Suppressor macrophage treated with lipopolysaccharide for 1 hour (primary cell): ENCODE measurements around the gene SYNGR3.
A peak's percentile ranks its signal among the peaks of the same experiment; 100 is the strongest.
"Not testable (repeated sequence)": the region's sequence is repeated elsewhere in the genome, so short reads cannot be mapped to it uniquely, and the experiment has no call there.

ENCODE experiments used
- DNase-seq, 3 donors: peaks; one replicate each; pipeline ENCODE4 v3.0.0-alpha.2; 2020 to 2022

Gene SYNGR3, protein sequence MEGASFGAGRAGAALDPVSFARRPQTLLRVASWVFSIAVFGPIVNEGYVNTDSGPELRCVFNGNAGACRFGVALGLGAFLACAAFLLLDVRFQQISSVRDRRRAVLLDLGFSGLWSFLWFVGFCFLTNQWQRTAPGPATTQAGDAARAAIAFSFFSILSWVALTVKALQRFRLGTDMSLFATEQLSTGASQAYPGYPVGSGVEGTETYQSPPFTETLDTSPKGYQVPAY

DNA sequence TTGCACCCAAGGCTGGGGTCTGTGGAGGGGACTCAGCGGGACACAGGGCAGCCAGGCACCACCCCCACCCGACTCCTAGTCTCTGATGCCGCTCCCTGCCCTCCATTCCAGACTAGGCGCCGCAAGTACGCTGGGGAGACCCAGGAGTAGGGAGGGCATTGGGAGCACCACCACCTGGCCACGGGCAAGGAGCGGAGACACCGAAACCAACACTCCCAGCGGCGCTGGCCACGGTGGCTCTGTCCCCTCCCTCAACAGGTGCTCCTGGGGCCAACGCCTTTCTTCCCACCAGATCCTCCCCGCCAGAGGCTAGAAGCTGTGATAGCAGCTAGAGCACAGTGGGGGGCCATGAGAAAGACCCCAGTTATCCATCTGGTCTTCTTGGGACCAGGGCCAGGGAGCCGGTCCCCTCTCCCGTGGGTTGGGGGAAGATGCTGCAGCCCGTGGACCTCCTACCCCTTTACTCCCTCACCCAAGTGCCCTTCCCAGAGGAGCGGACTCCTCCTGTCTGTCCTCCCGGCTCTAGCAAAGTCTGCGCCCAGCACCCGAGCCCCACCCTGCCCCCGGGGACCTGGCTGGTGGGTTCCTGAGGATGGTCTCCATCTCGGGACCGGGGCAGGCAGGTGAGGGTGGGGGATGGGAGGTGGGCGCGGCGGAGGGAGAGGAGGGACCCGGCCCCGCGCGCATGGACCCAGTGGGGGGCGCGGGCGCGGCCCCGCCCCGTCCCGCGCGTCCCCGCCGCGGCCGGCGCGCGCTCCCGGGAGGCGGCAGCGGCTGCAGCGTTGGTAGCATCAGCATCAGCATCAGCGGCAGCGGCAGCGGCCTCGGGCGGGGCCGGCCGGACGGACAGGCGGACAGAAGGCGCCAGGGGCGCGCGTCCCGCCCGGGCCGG, at the start of gene SYNGR3:
SYNGR3 (plus strand) TSS at position 762 of the 892 bp plus-strand sequence. CDS start 133 bp downstream, outside the sequence.
- DNase-seq: peak in 2 of 3 donors; percentile 28 to 54

DNA sequence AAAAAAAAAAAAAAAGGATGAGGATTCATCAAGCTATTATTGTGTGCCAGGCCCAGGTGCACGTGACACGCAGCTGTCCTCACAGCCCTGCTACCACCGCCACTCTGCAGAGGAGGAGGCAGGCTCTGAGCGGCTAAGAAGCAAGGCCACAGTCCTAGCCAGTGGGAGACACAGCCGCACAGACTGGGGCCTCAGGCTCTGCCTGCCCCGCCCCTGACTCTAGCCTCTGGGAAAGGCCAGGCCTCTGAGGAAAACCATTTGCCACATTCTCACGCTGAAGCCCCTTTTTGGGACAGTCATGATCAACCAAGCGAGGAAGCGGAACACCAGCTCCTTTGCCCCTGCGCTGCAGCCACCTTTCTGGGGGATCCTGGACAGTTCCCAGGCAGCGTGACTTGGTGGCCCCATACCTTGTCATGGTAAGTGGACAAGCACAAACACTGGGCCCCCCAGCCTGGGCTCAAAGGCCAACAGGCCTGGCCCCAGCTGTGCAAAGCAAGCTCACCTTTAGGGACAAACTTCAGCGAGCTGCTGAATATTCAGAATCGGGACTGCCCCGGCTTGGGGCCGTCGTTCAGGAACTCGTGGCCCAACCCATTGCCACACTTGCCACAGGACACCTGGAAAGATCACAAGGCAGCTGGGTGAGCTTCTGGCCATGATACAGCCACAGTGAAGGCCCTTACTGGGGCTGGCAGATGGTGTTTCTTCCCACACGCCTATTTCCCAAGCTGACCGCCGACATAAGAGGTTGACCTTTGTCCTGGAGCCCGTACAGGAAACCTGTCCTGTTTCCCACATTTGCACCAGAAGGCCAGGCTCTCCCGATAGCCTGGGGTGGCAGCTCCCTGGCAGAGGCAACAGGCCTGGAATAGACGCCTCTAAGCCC, 49.3 kb upstream of the SYNGR3 start:
- no peak for DNase-seq

DNA sequence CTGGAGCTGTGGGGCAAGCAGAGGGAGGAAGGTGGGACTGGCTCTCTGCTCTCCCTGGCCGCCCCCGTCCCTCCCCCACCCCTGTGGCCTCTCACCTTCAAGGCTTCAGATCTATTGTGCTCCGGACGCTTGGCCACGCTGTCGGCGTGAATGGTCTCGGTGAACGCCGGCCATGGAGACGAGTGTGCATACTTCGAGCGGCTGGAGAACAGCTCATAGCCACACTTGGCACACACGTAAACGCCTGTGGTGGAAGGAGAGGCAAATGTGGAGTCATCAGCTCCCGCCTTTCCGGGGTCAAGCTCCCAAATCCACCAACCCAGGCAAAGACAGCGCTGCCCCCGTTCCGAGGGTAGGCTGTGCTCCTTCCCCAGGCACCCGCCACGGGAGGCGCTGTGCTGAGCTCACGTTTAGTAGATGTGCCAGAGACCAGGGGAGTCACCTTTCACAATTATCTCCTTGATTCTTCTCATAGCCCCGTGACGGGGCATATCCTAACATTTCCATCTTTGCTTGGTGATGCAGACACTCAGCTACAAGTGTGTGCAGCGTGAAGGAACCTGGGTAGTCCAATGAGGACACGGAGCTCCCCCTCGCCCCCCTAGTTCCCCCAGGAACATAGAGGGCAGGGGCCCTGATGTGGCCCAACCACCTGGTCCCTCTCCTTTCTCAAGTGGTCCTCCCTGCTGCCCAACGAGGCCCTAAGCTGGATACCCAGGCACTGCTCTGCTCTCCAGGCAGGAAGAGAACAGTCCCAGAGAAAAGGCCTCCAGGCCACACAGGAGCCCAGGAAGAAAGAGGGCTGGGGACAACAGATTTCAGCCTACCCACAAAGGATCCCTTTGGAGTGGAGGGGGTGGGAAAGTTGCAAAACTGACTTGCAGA, 48.4 kb upstream of the SYNGR3 start:
- DNase-seq: no peak

DNA sequence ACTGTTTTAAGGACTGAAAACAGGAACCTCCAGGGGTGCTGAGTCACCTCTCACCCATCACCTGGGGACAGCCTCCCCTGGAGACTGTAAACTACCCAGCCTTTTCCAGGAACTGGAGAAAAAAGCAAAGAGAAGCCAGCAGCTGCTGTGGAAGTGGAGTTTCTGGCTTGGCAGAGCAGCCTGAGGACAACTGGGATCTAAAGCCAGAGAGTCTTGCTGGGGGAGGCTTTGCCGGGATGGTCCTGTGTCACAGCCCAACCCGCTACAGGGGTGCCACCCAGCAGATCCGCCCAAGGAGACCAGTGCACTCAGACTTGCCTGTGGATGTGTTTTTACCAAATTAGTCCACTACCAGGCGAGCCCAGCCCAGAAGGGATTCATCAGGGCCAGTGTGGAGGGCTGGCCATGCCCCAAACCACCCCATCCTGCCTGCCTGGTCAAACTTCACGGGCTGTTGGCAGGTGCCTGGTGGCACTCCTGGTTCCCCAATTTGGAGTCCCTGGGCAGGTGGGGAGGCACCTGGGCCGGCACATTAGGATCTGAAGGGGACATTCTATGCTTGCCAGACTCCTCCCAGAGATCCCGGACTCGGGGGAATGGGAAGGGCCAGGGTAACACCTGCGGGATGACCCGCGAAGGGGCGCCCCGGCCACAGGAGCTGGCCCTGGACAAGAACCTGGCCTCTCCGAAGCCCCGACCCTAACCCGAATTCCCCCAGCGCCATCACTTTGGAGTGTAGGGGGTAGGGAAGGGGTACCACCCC, 47.5 kb upstream of the SYNGR3 start:
- peak; percentile 54 to 71 (median 64) for DNase-seq

DNA sequence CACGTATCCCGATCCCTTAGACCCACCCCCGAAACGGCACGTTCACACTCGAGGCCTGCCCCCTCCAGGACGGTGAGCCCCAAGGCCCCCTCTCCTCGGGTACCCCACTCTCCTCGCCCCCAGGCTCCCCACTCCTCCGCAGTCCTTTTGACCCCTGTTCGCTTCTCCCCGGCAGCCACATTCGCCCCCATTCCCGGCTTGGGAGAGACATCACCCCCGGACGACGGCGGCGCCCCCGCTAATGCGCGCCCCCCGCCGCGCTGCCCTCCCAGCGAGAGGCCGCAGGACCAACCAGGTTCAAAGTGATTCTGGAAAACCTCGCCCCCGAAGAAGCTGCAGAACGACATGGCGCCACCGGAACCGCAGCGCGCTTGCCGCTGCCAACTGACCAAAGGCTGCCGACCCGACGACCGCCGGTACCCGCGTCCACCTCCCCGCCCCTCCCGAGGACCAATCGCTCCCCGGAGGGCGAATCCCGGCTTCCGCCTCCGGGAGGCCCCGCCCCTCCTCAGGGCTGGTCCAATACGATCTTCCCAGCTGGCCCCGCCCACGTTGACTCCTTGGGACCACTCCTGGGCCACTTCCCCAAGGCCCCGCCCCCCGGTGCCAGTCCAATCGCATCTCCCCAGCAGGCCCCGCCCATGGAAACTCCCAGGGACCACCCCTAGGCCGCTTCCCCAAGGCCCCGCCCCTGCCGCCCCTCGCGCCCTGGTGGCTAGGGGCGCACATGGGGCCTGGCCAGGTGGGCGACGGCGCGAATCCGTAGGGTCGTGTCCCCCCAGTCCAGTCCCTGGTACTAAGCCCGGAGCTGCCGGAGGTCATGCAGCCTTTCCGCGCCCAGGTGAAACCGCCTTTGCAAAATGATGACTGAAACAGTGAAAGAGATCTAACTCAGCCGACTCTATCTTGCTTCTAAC, 46.7 kb upstream of the SYNGR3 start, which contains the start of gene MSRB1:
MSRB1 (minus strand) TSS at position 390 of the 917 bp plus-strand sequence; CDS start at position 347, 43 bp downstream.
- DNase-seq: peak; percentile 100

DNA sequence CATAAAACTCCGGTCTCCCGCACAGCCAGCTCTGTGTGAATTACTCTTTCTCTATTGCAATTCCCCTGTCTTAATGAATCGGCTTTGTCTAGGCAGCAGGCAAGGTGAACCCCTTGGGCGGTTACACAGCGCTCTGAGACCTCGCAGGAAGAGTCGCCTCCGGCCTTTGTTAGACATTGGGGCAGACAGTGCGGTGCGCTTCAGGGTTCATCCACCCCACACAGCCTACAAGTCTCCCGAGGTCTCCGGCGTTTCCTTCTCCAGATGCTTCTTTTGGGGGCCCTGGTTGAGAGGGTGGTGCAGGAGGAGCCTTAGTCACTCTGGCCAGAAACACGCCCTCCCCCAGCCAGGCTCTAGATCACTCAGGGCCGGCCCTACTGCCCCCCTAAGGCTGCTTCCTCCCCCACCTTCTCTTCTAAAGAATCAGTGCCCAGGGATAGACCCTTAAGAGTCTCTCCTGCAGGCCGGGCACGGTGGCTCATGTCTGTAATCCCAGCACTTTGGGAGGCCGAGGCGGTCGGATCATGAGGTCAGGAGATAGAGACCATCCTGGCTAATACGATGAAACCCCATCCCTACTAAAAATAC, 45.1 kb upstream of the SYNGR3 start:
- DNase-seq: no peak

DNA sequence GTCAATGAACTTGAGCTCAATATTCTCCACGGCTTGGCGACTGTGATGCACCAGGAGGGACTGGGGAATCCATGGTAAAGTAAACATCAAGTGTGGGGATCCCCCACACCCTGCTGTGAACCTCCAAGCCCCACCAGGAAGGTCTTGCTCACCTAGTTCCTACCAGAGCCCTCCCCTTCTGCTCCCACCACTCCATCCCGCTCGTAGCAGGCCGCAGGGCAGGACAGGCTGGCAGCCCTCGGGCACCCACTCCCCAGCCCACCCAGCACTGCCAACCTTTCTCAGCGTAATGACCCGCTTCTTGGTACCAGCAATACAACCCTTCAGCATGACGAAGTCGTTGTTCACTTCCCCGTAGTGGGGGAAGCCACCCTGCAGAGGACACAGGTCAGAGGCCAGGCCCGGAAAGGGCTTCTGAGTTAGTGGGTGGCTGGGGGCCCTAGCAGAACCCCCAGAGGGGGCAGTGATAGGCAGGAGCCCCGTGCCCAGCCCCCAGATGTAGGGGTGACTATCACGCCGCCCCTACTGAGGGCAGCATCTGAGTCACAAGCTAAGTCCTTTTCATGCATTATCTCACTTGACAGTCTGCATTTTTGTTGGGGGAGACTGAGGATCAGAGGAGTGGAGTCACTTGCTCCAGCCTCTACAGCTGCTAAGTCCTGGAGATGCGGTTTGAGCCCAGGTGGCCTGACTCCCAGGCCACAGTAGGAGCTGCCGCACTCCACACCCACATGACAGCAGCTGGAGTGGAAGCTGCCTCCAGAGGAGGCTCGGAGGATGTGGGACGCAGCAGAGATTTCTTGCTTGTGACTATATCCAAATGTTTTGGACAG, 44.0 kb upstream of the SYNGR3 start:
- no peak for DNase-seq

DNA sequence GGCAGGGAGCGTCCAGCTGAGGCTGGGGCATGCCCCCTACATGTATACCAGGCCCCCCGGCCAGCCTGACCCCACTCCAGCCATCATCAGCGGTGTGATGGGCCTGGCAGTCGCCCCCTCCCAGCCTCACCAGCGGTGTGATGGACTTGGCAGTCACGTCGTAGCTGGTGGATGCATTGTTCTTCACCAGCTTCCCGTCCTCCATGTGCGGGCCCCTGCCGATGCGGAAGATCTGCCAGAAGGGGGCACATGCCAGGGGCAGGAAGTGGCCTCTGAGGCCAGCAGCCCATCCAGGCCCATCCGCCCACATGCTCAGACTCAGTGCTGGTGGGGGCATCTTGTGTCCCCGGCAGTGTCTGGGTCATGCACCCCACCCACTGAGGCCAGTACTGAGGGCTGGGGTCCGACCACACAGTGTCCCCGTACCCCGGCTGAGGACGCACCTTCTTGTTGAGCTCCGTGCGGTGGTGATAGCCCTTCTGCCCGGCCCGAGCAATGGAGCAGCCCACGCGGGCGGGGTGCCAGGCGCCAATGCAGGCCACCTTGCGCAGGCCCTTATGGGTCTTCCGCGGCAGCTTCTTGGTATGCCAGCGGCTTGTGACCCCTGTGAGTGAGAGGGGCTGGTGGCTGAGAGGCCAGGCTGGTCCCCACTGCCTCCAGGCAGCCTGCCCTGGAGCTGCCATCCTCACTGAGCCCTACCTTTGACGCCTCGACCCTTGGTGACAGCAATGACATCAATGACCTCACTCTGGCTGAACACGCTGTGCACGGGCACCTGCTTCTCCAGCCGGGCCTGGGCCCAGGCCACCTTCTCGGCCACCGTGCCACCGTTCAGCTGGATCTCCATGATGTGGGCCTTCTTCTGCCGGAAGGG, 43.0 kb upstream of the SYNGR3 start:
- no peak for DNase-seq

DNA sequence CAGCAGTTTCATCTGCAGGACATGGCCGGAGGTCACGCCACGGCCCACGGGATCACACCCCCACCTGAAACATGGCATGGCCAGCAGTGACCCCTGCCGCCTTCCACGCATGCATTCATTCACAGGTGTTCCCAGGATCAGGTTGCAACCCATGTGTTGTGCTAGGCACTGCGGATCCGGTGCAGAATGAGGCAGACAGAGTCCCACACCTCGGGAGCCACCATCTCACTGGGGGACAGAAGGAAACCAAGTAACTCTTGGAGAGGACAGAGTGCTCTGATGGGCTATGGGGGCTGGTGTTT, 42.5 kb upstream of the SYNGR3 start:
- no peak for DNase-seq

DNA sequence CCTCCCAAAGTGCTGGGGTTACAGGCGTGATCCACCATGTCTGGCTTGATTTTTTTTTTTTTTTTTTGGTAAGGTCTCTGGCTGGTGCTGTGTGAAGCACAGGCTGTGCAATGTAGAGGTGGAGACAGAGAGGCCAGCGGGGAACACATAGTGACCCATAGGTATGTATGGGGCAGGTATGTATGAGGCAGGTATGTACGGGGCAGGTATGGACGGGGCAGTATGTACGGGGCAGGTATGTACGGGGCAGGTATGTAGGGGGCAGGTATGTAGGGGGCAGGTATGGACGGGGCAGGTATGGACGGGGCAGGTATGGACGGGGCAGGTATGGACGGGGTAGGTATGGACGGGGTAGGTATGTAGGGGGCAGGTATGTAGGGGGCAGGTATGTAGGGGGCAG, 40.3 kb upstream of the SYNGR3 start:
- DNase-seq: no peak

DNA sequence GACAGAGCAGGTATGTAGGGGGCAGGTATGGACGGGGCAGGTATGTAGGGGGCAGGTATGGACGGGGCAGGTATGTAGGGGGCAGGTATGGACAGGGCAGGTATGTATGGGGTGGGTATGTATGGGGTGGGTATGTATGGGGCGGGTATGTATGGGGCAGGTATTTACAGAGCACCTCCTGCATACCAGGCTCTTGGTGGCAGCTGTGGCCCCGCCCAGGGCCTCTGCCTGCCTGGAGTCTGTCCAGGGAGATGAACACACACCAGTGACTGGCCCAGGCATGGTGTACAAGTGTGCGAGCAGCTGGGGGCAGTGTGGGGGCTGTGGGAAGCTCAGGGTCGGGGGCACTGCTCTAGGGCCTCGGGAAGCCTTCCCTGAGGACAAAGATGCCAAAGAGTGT, 39.7 kb upstream of the SYNGR3 start:
- DNase-seq: no peak

DNA sequence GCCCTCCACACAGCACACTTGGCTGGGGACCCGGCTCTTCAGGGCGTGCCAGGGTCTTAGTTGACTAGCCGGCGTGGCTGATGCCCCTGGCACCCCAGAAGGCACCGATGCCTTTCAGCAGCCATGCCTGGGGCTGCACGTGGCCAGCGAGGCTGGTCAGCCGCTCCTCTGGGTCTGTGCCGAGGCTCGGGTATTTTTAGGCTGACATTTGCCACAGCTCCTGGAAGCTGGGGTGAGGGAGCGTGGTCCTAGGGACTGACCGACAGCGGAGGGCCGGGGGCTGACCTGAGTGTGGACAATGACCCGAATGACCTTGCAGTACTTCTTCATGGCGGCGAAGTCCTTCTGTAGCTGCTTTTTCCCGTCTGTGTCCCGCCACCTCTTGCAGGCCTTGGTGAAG, 39.2 kb upstream of the SYNGR3 start:
- DNase-seq: no peak

DNA sequence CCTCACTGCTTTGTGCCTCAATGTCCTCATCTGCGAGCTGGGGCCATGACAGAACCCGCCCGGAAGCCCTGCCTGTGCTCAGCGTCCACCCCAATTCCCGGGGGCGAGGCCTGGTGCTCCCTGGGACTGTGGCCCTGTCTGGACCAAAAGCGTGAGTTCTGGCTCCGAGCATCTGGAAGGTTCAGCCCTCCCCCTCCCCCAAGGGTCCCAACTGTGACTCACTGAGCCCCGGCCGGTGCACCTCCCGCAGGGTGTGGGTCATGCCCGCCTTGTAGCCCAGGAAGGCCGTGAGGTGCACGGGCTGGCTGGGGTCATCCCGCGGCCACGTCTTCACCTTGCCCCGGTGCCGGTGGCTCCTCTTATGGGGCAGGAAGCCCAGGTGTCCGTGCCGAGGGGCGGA, 36.0 kb upstream of the SYNGR3 start:
- no peak for DNase-seq

DNA sequence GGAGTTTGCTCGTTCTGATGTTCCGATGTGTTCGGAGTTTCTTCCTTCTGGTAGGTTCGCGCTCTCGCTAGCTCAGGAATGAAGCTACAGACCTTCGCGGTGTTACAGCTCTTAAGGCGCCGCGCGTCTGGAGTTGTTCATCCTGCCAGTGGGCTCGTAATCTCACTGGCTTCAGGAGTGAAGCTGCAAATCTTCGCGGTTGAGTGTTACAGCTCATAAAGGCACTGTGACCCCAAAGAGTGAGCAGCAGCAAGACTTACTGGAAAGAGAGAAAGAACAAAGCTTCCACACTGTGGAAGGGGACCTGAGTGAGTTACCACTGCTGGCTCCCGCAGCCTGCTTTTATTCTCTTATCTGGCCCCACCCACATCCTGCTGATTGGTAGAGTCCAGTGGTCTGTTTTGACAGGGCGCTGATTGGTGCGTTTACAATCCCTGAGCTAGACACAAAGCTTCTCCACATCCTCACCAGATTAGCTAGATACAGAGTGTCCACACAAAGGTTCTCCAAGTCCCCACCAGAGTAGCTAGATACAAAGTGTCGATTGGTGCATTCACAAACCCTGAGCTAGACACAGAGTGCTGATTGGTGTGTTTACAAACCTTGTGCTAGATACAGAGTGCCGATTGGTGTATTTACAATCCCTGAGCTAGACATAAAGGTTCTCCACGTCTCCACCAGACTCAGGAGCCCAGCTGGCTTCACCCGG, 32.2 kb upstream of the SYNGR3 start:
- not testable (repeated sequence) for DNase-seq

DNA sequence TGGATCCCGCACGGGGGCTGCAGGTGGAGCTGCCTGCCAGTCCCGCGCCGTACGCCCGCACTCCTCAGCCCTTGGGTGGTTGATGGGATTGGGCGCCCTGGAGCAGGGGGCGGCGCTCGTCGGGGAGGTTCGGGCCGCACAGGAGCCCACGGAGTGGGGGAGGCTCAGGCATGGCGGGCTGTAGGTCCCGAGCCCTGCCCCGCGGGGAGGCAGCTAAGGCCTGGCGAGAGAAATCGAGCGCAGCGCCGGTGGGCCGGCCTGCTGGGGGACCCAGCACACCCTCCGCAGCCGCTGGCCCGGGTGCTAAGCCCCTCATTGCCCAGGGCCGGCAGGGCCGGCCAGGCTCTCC, 31.7 kb upstream of the SYNGR3 start:
- DNase-seq: not testable (repeated sequence)

DNA sequence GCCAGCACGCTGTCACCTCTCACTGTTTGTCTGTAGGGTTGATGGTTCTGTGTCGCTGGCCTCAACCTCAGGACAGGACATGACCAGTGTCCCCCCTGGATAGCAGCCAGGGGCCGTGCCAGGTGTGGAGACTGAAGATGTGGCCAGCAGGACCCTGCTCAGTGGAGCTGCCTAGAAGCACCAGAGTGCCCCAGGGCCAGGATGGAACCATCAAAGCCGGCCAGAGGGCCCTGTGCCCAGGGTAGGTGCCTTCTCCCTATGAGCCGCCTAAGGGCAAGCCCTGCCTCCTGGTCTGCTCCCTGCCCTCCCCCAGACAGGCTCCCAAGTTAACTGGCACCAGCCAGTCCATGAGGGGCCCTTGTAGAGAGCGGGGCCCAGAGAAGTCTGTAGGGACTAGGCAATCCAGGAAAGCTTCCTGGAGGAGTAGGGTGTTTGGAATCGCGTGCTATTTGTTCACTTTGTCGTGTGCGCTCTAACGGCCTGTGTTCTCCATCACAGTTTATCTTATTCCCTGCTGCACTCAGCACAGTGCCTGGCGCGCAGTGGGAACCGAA, 31.0 kb upstream of the SYNGR3 start:
- DNase-seq: no peak
